HG03108 (cell line): ENCODE results near the gene UNC5A.

Experiments
- ATAC-seq: cut with Tn5 transposase; IDR thresholded peaks from one replicate; pipeline ENCODE4 v1.9.1; 2021; ENCODE audit warnings: moderate library complexity; ENCODE audit not compliant: unreplicated experiment

The UNC5A gene

DNA sequence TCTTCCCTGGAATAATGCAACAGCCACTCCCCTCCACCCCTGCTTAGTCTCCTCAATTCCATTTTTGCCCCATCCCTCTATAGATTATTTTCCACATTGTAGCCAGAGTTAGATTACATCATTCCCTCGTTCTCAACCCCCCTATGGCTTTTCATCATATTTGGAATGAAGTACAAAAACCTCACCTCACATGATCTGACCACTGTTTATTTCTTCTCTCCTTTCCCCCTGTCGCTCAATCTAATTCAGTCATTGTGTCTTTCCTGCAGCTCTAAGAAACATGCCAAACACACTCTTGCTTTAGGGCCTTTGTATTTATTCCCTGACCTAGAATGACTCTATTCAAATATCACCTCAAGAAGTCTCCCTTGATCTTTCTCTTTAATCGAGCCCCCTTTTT lies 111.4 kb downstream of the UNC5A start:
- no peak for ATAC-seq

DNA sequence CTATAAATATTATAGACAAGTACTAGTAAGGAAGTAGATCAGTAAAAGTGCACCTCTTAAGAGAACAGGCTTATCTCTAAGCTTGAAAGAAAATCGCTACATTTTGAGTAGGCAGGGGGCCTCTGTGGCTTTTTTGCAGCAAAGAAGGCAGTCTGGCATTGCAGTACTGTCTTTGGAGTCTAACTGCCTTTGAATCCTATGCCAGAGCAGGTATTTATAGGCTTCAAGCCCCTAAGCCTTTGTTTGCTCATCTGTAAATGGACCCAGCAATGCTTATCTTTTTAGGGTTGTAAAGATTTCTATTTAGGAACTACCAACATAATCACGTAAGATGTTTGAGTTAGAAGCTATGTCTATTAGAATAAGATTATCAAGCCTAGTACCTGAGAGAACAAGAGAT lies 112.5 kb downstream of the UNC5A start:
- no peak for ATAC-seq

DNA sequence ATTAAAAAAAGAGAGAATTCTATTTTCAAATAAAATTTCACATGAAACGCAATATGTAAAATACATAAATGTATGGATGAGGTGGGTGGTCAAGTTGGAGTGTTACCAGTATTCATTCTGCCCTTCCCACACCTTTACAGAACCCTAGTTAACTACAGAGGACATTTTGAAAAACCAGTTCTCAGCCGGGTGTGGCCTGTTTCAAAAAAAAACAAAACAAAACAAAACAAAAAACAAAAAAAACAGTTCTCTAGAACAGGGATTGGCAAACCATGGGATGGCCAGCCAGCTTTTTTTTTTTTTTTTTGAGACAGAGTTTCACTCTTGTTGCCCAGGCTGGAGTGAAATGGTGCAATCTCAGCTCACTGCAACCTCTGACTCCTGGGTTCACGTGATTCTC lies 117.2 kb downstream of the UNC5A start:
- no peak for ATAC-seq

DNA sequence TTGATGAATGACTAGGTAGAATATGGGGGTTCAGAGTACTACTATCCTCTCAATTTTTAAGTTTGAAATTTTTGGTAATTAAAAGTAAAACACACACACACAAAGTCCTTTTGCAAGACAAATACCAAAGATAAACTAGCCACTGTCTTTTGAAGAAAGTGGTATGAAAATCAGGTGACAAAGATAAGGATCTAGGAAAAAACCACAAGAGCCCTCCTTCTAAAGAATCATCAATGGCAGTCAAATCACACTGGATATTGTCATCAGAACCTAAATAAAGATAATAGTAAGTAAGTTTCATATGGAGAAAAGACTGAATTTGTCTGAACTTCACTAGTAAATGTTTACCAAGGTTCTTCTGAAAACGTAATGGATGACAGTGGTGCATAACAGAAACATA lies 119.3 kb downstream of the UNC5A start:
- ATAC-seq, result no peak
